HG02759 (cell line): ENCODE measurements around the gene NUCKS1.

Experiments
- ATAC-seq: cut with Tn5 transposase; IDR thresholded peaks from one replicate; pipeline ENCODE4 v1.9.1; 2021; ENCODE audit warnings: mild to moderate bottlenecking, moderate library complexity; ENCODE audit not compliant: unreplicated experiment

Gene NUCKS1

DNA sequence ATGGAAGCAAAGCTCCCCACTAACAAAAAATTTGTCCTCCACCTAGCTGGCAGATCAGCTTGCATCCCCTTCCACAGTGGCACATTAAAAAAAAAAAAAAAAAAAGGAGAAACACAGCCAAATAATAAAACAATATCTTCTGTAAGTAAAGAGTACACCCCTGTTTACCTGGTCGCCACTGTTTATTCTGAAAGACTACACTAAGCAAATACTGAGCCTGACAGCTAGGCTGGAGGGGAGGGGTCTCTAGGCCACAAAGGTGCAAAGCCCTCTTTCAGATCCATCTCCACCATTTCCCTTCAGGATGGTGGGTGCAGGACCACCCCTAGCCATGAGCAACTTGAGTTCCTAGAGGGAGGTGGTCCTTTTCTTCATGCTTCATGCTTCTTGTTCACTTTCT is 46.9 kb downstream of the NUCKS1 start:
- no peak for ATAC-seq

DNA sequence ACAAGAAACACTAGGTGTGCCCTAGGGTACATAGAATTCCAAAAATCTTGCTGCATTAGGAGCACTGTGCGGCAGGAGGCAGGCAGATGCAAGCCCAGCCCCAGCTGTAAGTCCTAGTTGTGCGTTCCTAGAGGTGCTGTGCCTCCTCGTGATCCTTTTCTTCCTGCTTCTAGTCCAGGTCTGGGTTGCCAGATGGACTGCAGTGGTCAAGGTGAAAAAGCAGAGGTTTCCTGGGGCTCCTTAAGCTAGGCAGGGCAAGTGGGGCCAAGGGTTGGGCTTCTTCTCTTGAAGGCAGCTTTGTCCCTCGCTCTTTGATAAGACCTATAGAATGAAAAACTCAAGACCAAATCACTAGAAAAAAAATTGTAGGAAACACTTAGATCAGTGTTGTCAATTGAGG is 48.1 kb downstream of the NUCKS1 start:
- no peak for ATAC-seq

- no peak for ATAC-seq
Observed at GRCh38 chr1:205701420-205701819, 48.6 kb downstream of the NUCKS1 start.

GRCh38 chr1:205700865-205701401 is 49.0 kb downstream of the NUCKS1 start:
- no peak for ATAC-seq

GRCh38 chr1:205699416-205699815 is 50.6 kb downstream of the NUCKS1 start:
- ATAC-seq: no peak

GRCh38 chr1:205698921-205699320 is 51.1 kb downstream of the NUCKS1 start:
- ATAC-seq: no peak

GRCh38 chr1:205693421-205693991 is 56.5 kb downstream of the NUCKS1 start:
- no peak for ATAC-seq

GRCh38 chr1:205692423-205692822 is 57.6 kb downstream of the NUCKS1 start:
- no peak for ATAC-seq

GRCh38 chr1:205690122-205690756 is 59.7 kb downstream of the NUCKS1 start:
- no peak for ATAC-seq

DNA sequence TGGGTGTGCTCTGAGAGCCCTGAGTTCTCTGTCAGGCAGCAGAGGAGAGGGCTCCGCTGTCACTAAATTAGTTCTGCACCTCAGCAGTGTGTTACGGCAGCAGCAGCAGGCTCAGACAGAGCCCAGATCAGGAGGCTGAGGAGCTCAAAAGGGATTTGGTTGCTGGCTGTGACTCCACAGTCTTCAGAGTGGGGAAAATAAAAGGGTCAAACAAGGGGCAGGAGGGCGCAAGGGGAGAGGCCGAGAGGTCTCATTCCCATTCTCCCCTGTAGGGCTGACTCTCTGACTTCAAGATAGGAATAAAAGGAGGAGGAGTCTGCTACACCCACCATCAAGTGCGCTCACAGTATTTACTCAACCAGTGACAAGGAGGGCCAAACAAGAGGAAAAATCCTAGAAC is 60.5 kb downstream of the NUCKS1 start:
- no peak for ATAC-seq

GRCh38 chr1:205688171-205689080 is 61.6 kb downstream of the NUCKS1 start:
- no peak for ATAC-seq

DNA sequence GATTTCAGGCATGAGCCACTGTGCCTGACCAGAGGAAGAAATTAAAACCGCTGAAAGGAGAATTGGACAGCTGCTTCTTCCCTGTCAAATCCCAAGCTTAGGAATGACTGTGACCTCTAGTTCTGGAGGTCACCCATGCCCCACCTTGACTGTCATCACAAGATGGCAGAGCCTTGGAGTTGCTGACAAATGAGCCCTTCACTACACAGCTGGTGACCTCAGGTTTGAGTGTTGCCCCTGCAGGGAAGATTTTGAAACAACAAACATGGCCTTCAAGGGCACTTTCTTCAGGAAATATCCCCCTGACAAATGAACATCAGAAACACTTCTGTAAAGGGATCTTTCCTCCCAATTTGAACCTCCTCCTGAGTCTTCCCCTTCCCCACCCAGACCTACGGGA is 62.7 kb downstream of the NUCKS1 start:
- no peak for ATAC-seq

DNA sequence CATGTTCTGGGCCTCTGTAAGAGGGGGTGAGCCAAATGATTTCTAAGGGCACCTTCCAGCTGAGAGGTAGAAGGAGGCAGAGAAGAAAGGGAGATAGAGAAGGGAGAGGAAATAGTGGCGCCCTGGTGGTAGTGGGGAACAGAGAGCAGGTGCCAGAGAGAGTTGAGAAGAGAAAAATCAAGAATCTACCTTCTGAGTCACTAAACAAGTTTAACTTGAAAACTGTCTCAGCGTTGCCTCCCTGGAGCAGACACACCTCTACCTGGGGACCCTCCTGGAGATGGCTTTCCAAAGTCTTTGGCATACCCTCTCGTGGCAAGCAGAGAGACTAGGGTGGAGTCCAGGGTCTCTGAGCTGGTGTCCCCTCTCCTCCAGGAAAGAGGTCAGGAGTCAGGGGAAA is 68.6 kb downstream of the NUCKS1 start:
- ATAC-seq: no peak

DNA sequence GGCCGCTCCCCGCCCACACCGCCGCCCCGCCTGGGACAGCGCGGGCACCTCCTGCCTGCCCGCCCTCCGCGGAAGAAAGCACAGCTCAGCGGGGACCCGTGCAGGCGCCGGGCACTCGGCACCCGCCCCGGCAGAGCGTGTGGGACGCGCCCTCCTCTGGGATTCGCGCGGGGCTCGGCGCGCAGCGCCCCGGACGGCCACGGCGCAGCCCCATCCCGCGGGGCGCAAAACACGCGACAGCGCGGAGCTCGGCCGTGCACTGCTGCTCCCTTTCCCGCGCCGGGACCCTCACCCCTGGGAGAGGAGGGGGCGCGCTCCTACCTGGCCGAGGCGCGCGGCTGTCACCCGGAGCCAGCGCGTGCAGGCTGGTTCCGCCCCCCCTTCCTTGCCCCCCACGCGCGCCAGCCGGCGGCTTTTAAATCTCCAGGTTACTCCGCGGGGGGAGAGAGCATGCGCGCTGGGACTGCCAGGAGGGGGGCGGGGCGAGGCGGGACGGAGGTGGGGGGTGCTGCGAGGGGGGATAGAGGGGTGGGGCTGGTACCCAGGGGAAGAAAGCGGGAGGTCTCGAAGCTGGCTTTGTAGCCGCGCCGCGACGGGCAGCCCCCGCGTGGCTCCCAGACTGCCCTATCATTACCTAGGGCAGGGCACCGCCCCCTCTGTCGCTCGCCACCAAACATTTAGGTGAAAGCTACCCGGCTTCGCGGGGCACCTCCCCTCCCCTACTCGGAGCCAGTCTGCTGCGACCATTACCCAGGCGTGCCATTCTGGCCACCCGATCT is 69.7 kb downstream of the NUCKS1 start, which contains the start of gene SLC45A3:
SLC45A3 (minus strand) TSS at position 437 of the 779 bp plus-strand sequence. CDS start 15,853 bp downstream, outside the sequence.
- ATAC-seq: peak; percentile 48

DNA sequence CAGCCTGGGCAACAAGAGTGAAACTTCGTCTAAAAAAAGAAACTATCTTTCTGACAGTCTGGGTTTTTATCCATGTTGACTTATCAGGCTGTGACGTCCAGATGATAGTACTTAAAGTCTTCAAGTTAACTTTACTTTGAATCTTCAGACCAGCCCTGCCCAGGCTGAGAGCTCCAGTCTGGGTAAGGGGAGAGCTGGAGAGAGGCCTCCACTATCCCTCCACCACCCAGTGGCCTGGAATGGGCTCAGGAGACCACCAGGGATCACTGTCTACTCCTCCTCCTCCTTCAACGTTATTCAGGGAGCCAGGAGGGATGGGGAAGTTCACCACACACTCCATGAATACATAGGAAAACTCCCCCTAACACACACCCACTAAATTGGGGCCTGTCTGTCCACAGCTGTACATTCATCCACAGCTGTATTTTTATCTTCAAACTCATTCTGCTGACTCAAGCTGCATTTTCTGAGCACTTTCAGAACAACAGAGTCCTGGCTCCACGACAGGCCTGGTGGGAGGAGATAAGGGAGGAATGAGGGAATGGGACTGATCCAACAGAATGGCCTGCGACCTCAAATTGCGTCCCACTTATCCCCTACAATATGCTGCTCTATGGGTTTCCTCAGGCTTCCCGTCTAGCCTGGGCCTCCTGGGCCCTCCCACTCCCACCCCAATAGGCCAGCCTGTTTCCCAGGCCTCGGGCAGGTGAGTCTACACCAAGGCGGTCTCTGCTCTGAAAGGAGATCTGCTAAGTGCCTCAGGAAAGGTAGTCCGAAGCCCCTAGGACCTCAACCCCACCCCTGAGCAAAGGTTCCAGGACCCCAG is 71.5 kb downstream of the NUCKS1 start:
- no peak for ATAC-seq

- no peak for ATAC-seq
Observed at GRCh38 chr1:205677167-205677566, 72.8 kb downstream of the NUCKS1 start.

GRCh38 chr1:205676597-205676996 is 73.4 kb downstream of the NUCKS1 start:
- no peak for ATAC-seq

- ATAC-seq: no peak
Observed at GRCh38 chr1:205676002-205676401, 74.0 kb downstream of the NUCKS1 start.

GRCh38 chr1:205675247-205675646 is 74.7 kb downstream of the NUCKS1 start:
- ATAC-seq: no peak

GRCh38 chr1:205672970-205673369 is 77.0 kb downstream of the NUCKS1 start:
- no peak for ATAC-seq
